Measurements from ENCODE around the gene TBCD. TPM values are rescaled to one million over a fixed set of nuclear protein-coding genes. Genes with fewer than 3 reads are reported as not detected.

TBCD gene
- total RNA-seq, 1 experiment from 2014 or later: 90.7 TPM

DNA sequence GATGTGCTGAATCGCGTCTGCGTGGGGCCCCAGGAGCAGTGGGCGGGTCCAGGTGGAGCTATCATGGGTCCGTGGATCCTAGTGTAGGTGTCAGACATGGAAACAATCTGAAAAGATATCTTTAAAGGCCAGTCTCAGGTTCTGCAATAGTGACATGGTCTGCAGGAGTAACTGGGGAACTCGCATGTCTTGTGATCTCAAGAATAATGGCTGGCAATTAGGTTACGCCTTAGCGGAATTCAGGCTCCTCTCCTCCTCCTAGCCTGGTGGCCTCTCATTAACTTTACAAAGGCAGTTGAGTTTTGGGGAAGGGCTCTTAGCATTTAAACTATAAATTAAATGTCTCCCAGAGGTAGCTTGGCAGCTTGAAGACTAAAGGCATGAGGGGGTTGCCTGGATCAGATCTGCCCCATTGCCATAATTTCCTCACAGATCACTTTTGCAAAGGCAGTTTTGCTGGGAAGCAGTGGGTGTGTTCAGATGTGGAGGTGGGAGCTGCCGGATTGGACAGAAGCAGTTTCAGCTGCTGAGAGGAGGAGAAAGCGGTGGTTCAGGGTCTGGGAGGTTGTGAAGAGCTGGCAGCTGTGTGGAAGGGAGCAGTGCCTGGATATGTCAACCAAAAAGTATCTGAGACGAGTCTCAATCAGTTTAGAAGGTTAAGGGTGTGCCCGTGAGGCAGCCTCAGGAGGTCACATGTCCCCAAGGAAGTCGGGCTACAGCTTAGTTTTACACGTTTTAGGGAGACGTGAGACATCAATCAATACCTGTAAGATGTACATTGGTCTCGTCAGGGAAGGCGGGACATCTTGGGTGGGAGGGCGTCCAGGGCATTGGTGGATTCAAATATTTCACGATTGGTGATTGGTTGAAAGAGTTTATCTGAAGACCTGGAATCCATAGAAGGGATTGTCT lies 2.7 kb downstream of the TBCD start:
- CTCF ChIA-PET: interaction anchor here (1.1 kb wide), 1 partner anchor 42 kb away, joined by 3 read pairs; no protein-coding TSS in a partner anchor
- DNase-seq: peak; percentile 64
- Mint-ChIP-seq H3K27ac (ENCODE audit: unreplicated experiment) (peak overlapping the region; percentile 60), H3K4me1 (ENCODE audit: low read depth, unreplicated experiment) (peaks cover 20% of the 10 kb centered on the region), H3K9me3 (ENCODE audit: low read depth, unreplicated experiment) (no peaks in the 10 kb centered on the region), H3K27me3 (ENCODE audit: unreplicated experiment) (no peaks in the 10 kb centered on the region), H3K36me3 (ENCODE audit: insufficient read depth, unreplicated experiment) (peaks cover 49% of the 10 kb centered on the region), H3K4me3 (ENCODE audit: low read depth, unreplicated experiment) (peak overlapping the region; percentile 24)
- intact Hi-C loops (cut with micrococcal nuclease; ENCODE audit: unreplicated experiment): no loop called here
- BruUV-seq (replicated peaks): TSS peak; percentile 18
- TF ChIP-seq, protein P1, sequence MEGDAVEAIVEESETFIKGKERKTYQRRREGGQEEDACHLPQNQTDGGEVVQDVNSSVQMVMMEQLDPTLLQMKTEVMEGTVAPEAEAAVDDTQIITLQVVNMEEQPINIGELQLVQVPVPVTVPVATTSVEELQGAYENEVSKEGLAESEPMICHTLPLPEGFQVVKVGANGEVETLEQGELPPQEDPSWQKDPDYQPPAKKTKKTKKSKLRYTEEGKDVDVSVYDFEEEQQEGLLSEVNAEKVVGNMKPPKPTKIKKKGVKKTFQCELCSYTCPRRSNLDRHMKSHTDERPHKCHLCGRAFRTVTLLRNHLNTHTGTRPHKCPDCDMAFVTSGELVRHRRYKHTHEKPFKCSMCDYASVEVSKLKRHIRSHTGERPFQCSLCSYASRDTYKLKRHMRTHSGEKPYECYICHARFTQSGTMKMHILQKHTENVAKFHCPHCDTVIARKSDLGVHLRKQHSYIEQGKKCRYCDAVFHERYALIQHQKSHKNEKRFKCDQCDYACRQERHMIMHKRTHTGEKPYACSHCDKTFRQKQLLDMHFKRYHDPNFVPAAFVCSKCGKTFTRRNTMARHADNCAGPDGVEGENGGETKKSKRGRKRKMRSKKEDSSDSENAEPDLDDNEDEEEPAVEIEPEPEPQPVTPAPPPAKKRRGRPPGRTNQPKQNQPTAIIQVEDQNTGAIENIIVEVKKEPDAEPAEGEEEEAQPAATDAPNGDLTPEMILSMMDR (IDR thresholded peaks at IDR 0.05; ENCODE audit: unreplicated experiment): no peak

DNA sequence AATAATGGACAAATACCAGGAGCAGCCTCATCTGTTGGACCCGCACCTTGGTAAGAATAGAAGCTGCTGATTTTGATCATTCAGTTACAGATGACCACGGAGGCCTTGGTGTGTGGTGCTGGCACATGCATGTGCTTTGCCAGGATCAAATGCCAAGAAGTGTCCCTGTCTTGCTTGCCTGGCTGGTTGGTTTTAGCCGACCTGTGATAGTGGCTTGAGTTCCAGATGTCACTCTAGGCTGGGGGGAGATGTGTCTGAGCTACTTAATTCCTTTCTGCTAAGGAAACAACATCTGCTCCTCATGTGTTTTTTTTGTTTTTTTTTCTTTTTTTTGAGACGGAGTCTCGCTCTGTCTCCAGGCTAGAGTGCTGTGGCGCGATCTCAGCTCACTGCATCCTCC lies 4.3 kb downstream of the TBCD start:
- Mint-ChIP-seq H3K4me1 (ENCODE audit: low read depth, unreplicated experiment) (peaks cover 20% of the 10 kb centered on the region), H3K9me3 (ENCODE audit: low read depth, unreplicated experiment) (no peaks in the 10 kb centered on the region), H3K27ac (ENCODE audit: unreplicated experiment) (no peak overlapping the region), H3K36me3 (ENCODE audit: insufficient read depth, unreplicated experiment) (peaks cover 41% of the 10 kb centered on the region), H3K4me3 (ENCODE audit: low read depth, unreplicated experiment) (no peak overlapping the region), H3K27me3 (ENCODE audit: unreplicated experiment) (no peaks in the 10 kb centered on the region)
- intact Hi-C loops (cut with micrococcal nuclease; ENCODE audit: unreplicated experiment): no loop called here
- no peak for DNase-seq
- TF ChIP-seq, protein P1 (IDR thresholded peaks at IDR 0.05; ENCODE audit: unreplicated experiment): no peak
- no TSS peak for BruUV-seq (replicated peaks)
- CTCF ChIA-PET: interaction anchor here (0.6 to 0.9 kb wide), 3 partner anchors 35 to 196 kb away, joined by 3 to 4 read pairs (median 3); no protein-coding TSS in a partner anchor

DNA sequence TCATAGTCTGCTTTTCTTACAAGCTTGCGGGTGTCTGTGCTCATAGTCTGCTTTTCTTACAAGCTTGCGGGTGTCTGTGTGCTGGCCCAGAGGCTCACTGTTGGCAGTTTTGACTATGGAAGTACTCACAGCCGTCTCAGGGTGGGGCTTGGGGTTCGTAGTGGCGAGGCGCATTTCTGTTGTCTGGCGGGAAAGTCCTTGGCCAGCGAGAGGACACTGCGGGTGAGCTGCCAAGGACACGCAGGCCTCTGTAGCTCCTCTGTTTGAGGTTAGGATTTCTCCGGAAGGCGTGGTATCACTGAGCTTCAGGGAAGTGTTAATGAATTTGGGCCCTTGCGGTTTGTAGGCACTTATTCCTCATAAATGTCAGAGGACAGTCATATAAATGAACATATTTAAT lies 13.5 kb downstream of the TBCD start:
- DNase-seq: no peak
- H3K4me1 Mint-ChIP-seq (ENCODE audit: low read depth, unreplicated experiment): no peaks in the 10 kb centered on the region
- no TSS peak for BruUV-seq (replicated peaks)
- no peak overlapping the region for H3K27ac Mint-ChIP-seq (ENCODE audit: unreplicated experiment)
- H3K4me3 Mint-ChIP-seq (ENCODE audit: low read depth, unreplicated experiment): no peak overlapping the region
- CTCF ChIA-PET: interaction anchor here (1.5 kb wide), 1 partner anchor 97 kb away, joined by 7 read pairs; no protein-coding TSS in a partner anchor
- TF ChIP-seq, protein P1 (IDR thresholded peaks at IDR 0.05; ENCODE audit: unreplicated experiment): no peak
- peaks cover 31% of the 10 kb centered on the region for H3K36me3 Mint-ChIP-seq (ENCODE audit: insufficient read depth, unreplicated experiment)
- H3K27me3 Mint-ChIP-seq (ENCODE audit: unreplicated experiment): no peaks in the 10 kb centered on the region
- H3K9me3 Mint-ChIP-seq (ENCODE audit: low read depth, unreplicated experiment): no peaks in the 10 kb centered on the region
- intact Hi-C loops (cut with micrococcal nuclease; ENCODE audit: unreplicated experiment): loop anchor here (5.0 kb wide), 1 partner anchor 98 kb away; no protein-coding TSS in a partner anchor

DNA sequence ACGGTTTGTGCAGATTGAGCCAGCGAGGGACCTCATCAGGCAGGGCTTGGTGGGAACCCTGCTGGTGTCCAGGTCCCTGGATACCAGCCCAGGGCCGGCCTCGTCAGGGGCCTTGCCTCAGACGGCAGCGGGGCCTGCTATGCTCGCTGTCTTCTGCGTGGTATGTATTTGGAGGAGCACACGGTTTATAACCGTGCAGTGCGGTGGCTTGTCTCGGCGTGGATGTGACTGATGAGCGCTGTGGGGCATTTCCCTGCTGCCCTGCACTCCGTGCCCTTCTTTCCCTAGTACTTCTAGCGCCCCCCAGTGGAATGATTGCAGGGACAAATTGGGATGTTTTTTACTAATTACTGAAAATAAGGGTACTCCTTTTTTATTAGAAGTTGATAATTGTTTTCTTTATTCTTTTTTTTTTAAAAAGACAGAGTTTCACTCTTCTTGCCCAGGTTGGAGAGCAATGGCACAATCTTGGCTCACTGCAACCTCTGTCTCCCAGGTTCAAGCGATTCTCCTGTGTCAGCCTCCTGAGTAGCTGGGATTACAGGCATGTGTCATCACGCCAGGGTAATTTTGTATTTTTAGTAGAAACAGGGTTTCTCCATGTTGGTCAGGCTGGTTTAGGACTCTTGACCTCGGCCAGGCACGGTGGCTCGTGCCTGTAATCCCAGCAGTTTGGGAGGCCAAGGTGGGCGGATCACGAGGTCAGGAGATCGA lies 15.3 kb downstream of the TBCD start:
- H3K4me3 Mint-ChIP-seq (ENCODE audit: low read depth, unreplicated experiment): no peak overlapping the region
- TF ChIP-seq, protein P1 (IDR thresholded peaks at IDR 0.05; ENCODE audit: unreplicated experiment): peak; percentile 65
- no TSS peak for BruUV-seq (replicated peaks)
- CTCF ChIA-PET: interaction anchor here (2.2 kb wide), 1 partner anchor 98 kb away, joined by 6 read pairs; no protein-coding TSS in a partner anchor
- intact Hi-C loops (cut with micrococcal nuclease; ENCODE audit: unreplicated experiment): loop anchor here (5.0 kb wide), 1 partner anchor 100 kb away; no protein-coding TSS in a partner anchor
- no peak overlapping the region for H3K27ac Mint-ChIP-seq (ENCODE audit: unreplicated experiment)
- DNase-seq: peak; percentile 74
- H3K27me3 Mint-ChIP-seq (ENCODE audit: unreplicated experiment): no peaks in the 10 kb centered on the region
- no peaks in the 10 kb centered on the region for H3K9me3 Mint-ChIP-seq (ENCODE audit: low read depth, unreplicated experiment)
- peaks cover 30% of the 10 kb centered on the region for H3K36me3 Mint-ChIP-seq (ENCODE audit: insufficient read depth, unreplicated experiment)
- H3K4me1 Mint-ChIP-seq (ENCODE audit: low read depth, unreplicated experiment): no peaks in the 10 kb centered on the region
